DND-41 (cell line): ENCODE results near the gene HDGFL3.

ENCODE experiments used
- ATAC-seq: fragments of 200-7000 bp; cut with Tn5 transposase; 3 replicates; pipeline ENCODE4 v1.9.1; 2021; ENCODE audit warnings: low read depth; ENCODE audit not compliant: insufficient read depth
- DNase-seq: peaks from one replicate; pipeline ENCODE4 v3.0.0-alpha.2; 2020
- H2AFZ ChIP-seq: 2 replicates; pipeline ENCODE4 v1.6.0; 2012; ENCODE audit warnings: low read depth, low read length
- H3K27ac ChIP-seq: 2 replicates; pipeline ENCODE4 v1.5.1; 2012; ENCODE audit warnings: low read length, inconsistent platforms
- H3K27me3 ChIP-seq: fragments of 200-600 bp; sonication (generic); 2 replicates; pipeline ENCODE4 v1.6.0; 2012; ENCODE audit warnings: low read length, mild to moderate bottlenecking, inconsistent platforms; ENCODE audit not compliant: insufficient read depth, poor library complexity
- H3K36me3 ChIP-seq: 2 replicates; pipeline ENCODE4 v1.5.1; 2012; ENCODE audit warnings: low read length, inconsistent platforms; ENCODE audit not compliant: insufficient read depth
- H3K4me1 ChIP-seq: 2 replicates; pipeline ENCODE4 v1.5.1; 2012; ENCODE audit warnings: mild to moderate bottlenecking, low read length; ENCODE audit not compliant: insufficient read depth
- H3K4me2 ChIP-seq: 2 replicates; pipeline ENCODE4 v1.6.0; 2012; ENCODE audit warnings: mild to moderate bottlenecking, moderate library complexity, low read length, inconsistent platforms; ENCODE audit not compliant: insufficient read depth
- H3K4me3 ChIP-seq, 2 experiments: fragments of 200-600 bp in 1 of 2; shearing (Covaris generic) in 1 of 2; 2 replicates each; pipeline ENCODE4 v1.5.1; 2012 to 2016; ENCODE audit warnings: inconsistent platforms in 2 of 2, low read length in 2 of 2, mild to moderate bottlenecking in 2 of 2, low read depth in 1 of 2, moderate library complexity in 1 of 2
- H3K79me2 ChIP-seq: 2 replicates; pipeline ENCODE4 v1.6.0; 2012; ENCODE audit warnings: low read length, inconsistent platforms; ENCODE audit not compliant: insufficient read depth
- H3K9ac ChIP-seq: 2 replicates; pipeline ENCODE4 v1.6.0; 2012; ENCODE audit warnings: low read depth, mild to moderate bottlenecking, inconsistent platforms, low read length, moderate library complexity
- H3K9me3 ChIP-seq: 2 replicates; pipeline ENCODE4 v1.5.1; 2012; ENCODE audit warnings: low read length, moderate library complexity, mild to moderate bottlenecking, inconsistent platforms; ENCODE audit not compliant: insufficient read depth, severe bottlenecking
- H4K20me1 ChIP-seq: 2 replicates; pipeline ENCODE4 v1.6.0; 2012; ENCODE audit warnings: low read length; ENCODE audit not compliant: insufficient read depth
- EZH2 ChIP-seq: IDR thresholded peaks from 3 replicates; pipeline ENCODE4 v1.6.1; 2012; ENCODE audit warnings: borderline replicate concordance, low read depth, mild to moderate bottlenecking, moderate library complexity, low read length, inconsistent platforms; ENCODE audit not compliant: severe bottlenecking
- TF ChIP-seq, protein P1 (sequence below): IDR thresholded peaks from 2 replicates; pipeline ENCODE4 v1.5.1; 2012; ENCODE audit warnings: borderline replicate concordance, low read length, moderate library complexity, mild to moderate bottlenecking; ENCODE audit not compliant: poor library complexity, severe bottlenecking; ENCODE audit errors: extremely low read depth

The HDGFL3 gene

GRCh38 chr15:83105440-83105839 is 102.2 kb downstream of the HDGFL3 start:
- no peak overlapping the region for H3K4me3 ChIP-seq
- no peaks in the 10 kb centered on the region for H3K9me3 ChIP-seq
- no peak overlapping the region for H2AFZ ChIP-seq
- no peak overlapping the region for H3K9ac ChIP-seq
- H3K36me3 ChIP-seq, result no peaks in the 10 kb centered on the region
- H3K27me3 ChIP-seq, result no peaks in the 10 kb centered on the region
- H3K4me2 ChIP-seq, result no peak overlapping the region
- TF ChIP-seq, protein P1, sequence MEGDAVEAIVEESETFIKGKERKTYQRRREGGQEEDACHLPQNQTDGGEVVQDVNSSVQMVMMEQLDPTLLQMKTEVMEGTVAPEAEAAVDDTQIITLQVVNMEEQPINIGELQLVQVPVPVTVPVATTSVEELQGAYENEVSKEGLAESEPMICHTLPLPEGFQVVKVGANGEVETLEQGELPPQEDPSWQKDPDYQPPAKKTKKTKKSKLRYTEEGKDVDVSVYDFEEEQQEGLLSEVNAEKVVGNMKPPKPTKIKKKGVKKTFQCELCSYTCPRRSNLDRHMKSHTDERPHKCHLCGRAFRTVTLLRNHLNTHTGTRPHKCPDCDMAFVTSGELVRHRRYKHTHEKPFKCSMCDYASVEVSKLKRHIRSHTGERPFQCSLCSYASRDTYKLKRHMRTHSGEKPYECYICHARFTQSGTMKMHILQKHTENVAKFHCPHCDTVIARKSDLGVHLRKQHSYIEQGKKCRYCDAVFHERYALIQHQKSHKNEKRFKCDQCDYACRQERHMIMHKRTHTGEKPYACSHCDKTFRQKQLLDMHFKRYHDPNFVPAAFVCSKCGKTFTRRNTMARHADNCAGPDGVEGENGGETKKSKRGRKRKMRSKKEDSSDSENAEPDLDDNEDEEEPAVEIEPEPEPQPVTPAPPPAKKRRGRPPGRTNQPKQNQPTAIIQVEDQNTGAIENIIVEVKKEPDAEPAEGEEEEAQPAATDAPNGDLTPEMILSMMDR, result no peak
- no peak for TF ChIP-seq EZH2
- no peak overlapping the region for H3K27ac ChIP-seq
- no peaks in the 10 kb centered on the region for H3K79me2 ChIP-seq
- H3K4me1 ChIP-seq, result peaks cover 26% of the 10 kb centered on the region
- no peak for DNase-seq
- no peaks in the 10 kb centered on the region for H4K20me1 ChIP-seq
- no peak for ATAC-seq

DNA sequence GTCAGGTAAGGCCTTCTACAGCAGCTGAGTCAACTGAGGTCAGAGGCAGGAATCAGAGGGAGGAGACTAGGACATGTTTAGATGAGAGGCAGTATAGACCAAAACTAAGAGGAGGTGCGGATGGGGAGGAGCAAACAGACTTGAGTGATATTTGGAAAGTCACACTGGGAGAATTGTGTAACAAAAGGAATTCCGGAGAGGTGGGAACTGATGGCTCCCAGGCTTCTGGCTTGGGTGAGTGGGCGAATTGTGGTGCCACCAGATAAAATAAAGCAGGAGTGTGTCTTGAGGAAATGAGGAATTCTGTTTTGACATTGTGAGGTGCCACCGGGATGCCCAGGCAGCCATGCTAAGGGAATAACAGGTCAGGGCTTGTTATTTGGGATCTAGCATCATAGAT is 103.5 kb downstream of the HDGFL3 start:
- Histone ChIP-seq H3K4me1 (peaks cover 25% of the 10 kb centered on the region), H3K27me3 (no peaks in the 10 kb centered on the region), H2AFZ (no peak overlapping the region), H3K36me3 (no peaks in the 10 kb centered on the region), H3K79me2 (no peaks in the 10 kb centered on the region), H3K9ac (no peak overlapping the region), H3K9me3 (no peaks in the 10 kb centered on the region), H3K4me3 (no peak overlapping the region), H3K4me2 (no peak overlapping the region), H3K27ac (no peak overlapping the region), H4K20me1 (no peaks in the 10 kb centered on the region)
- DNase-seq (no peak), ATAC-seq (no peak)
- TF ChIP-seq, protein P1, result no peak

DNA sequence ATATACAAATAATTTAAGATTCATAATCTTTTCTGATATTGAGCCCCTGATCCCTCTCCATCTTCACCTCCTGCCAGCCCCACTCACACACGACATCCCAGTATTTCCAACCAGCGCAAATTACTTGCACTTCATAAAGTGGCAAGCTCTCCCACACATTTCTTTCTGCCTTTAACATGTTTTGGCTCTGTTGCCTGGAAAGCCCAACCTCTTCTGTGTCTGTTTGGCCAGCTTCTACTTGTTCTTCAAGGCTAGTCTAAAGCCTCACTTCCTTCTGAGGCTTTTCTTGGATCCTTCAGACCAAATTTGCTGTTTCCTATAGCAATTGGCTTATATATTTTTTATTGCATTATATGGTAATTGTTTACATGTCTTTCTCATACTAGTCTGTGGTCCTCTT is 105.3 kb downstream of the HDGFL3 start:
- no peak for ATAC-seq
- Histone ChIP-seq H3K4me2 (no peak overlapping the region), H3K36me3 (no peaks in the 10 kb centered on the region), H4K20me1 (no peaks in the 10 kb centered on the region), H3K79me2 (no peaks in the 10 kb centered on the region), H3K4me3 (no peak overlapping the region), H3K9ac (no peak overlapping the region), H3K9me3 (no peaks in the 10 kb centered on the region), H3K4me1 (peaks cover 7% of the 10 kb centered on the region), H2AFZ (no peak overlapping the region), H3K27me3 (peaks cover 3% of the 10 kb centered on the region), H3K27ac (no peak overlapping the region)
- TF ChIP-seq, protein P1, result no peak
- TF ChIP-seq EZH2, result no peak
- no peak for DNase-seq

- no peak for DNase-seq
- no peak for TF ChIP-seq EZH2
- TF ChIP-seq, protein P1, result no peak
- Histone ChIP-seq H3K36me3 (no peaks in the 10 kb centered on the region), H3K27ac (no peak overlapping the region), H3K4me3 (no peak overlapping the region), H3K27me3 (peaks cover 3% of the 10 kb centered on the region), H4K20me1 (no peaks in the 10 kb centered on the region), H3K4me2 (no peak overlapping the region), H3K79me2 (no peaks in the 10 kb centered on the region), H3K9me3 (no peaks in the 10 kb centered on the region), H3K9ac (no peak overlapping the region), H2AFZ (no peak overlapping the region), H3K4me1 (no peaks in the 10 kb centered on the region)
- ATAC-seq, result no peak
Measured at GRCh38 chr15:83100097-83100646, 107.5 kb downstream of the HDGFL3 start.
